ENCODE measurements around the gene CTTNBP2. TPM values are rescaled to one million over a fixed set of nuclear protein-coding genes. Genes with fewer than 3 reads are reported as not detected.

The CTTNBP2 gene
- total RNA-seq, 1 donor from 2014 or later: 1.8 TPM

GRCh38 chr7:117688126-117688525 lies 185.1 kb downstream of the CTTNBP2 start:
- TF ChIP-seq, protein P1, sequence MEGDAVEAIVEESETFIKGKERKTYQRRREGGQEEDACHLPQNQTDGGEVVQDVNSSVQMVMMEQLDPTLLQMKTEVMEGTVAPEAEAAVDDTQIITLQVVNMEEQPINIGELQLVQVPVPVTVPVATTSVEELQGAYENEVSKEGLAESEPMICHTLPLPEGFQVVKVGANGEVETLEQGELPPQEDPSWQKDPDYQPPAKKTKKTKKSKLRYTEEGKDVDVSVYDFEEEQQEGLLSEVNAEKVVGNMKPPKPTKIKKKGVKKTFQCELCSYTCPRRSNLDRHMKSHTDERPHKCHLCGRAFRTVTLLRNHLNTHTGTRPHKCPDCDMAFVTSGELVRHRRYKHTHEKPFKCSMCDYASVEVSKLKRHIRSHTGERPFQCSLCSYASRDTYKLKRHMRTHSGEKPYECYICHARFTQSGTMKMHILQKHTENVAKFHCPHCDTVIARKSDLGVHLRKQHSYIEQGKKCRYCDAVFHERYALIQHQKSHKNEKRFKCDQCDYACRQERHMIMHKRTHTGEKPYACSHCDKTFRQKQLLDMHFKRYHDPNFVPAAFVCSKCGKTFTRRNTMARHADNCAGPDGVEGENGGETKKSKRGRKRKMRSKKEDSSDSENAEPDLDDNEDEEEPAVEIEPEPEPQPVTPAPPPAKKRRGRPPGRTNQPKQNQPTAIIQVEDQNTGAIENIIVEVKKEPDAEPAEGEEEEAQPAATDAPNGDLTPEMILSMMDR (conservative IDR thresholded peaks at IDR 0.05; ENCODE audit: low read depth, low read length): no peak
- H3K4me3 ChIP-seq (ENCODE audit: low read depth, low read length): no peak overlapping the region
- no peak for DNase-seq (ENCODE audit: low read depth)

DNA sequence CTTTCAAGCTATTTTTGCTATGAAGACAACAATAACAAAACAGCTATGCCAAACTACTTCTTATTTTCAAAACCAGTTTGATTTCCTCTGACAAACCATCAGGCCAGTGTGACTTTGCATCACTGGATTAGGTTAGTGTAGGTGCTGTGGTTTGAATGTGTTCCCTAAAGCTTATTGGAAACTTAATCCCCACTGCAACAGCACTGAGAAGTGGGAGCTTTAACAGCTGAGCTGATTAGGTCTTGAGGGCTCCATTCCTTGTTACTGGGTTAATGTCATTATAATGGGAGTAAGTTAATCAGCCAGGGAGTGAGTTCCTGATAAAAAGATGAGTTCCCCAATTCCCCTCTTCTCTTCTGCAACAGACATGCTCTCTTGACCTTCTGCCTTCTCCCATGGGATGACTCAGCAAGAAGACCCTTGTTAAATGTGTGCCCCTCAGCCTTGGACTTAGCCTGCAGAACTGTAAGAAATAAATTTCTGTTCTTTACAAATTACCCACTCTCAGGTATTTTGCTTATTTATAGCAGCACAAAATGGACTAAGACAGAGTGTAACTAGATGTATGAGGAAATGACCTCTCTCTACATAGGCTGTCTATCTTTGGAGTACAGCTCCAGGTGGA lies 186.8 kb downstream of the CTTNBP2 start:
- no peak for DNase-seq (ENCODE audit: low read depth)
- TF ChIP-seq, protein P1 (conservative IDR thresholded peaks at IDR 0.05; ENCODE audit: low read depth, low read length): no peak
- H3K4me3 ChIP-seq (ENCODE audit: low read depth, low read length): no peak overlapping the region

DNA sequence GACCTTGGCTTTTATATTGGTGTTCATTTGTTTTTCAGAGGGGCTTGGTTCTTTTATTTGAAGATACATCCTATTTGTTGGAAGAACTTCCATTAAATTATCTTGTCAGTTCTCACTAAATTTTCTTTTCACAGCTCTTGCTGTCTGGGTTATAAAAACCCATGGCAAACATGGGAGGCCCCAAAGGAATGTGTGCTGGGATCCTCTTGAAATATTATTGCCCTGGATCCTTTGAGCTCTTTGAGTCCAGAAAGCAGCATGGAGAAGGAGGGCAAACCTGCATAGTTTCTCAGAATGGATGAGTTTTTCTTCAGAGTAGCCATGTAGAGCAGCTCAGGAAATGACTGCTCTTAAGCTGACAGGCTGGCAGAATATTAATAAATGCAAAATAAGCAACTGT lies 187.4 kb downstream of the CTTNBP2 start:
- TF ChIP-seq, protein P1 (conservative IDR thresholded peaks at IDR 0.05; ENCODE audit: low read depth, low read length): no peak
- no peak overlapping the region for H3K4me3 ChIP-seq (ENCODE audit: low read depth, low read length)
- no peak for DNase-seq (ENCODE audit: low read depth)

- DNase-seq (ENCODE audit: low read depth): no peak
- no peak overlapping the region for H3K4me3 ChIP-seq (ENCODE audit: low read depth, low read length)
- TF ChIP-seq, protein P1 (conservative IDR thresholded peaks at IDR 0.05; ENCODE audit: low read depth, low read length): no peak
These were observed 189.6 kb downstream of the CTTNBP2 start for GRCh38 chr7:117683430-117684175.

GRCh38 chr7:117682681-117683385 lies 190.4 kb downstream of the CTTNBP2 start:
- peak; percentile 93 for DNase-seq (ENCODE audit: low read depth)
- TF ChIP-seq, protein P1 (conservative IDR thresholded peaks at IDR 0.05; ENCODE audit: low read depth, low read length): no peak
- H3K4me3 ChIP-seq (ENCODE audit: low read depth, low read length): no peak overlapping the region

- H3K4me3 ChIP-seq (ENCODE audit: low read depth, low read length): no peak overlapping the region
- DNase-seq (ENCODE audit: low read depth): no peak
- TF ChIP-seq, protein P1 (conservative IDR thresholded peaks at IDR 0.05; ENCODE audit: low read depth, low read length): no peak
These were observed 194.1 kb downstream of the CTTNBP2 start for GRCh38 chr7:117679120-117679519.
